Measurements from ENCODE around the gene SEC16A. TPM values are rescaled to one million over a fixed set of nuclear protein-coding genes. Genes with fewer than 3 reads are reported as not detected.
"Not testable (repeated sequence)": the region's sequence is repeated elsewhere in the genome, so short reads cannot be mapped to it uniquely, and the experiment has no call there.

SEC16A gene
- total RNA-seq, 4 donors from 2014 or later: 47.7 to 73.8 (median 62.5) TPM

- intact Hi-C loops (cut with DNase I): no loop called here
- H3K27ac ChIP-seq: no peak overlapping the region
- H3K4me1 ChIP-seq: peaks cover 11 to 17% of the 10 kb centered on the region in 2 donors
- no peak for TF ChIP-seq POLR2A (IDR thresholded peaks at IDR 0.05)
- DNase-seq: no peak
- no peaks in the 10 kb centered on the region for H3K27me3 ChIP-seq
- H3K4me3 ChIP-seq (replicated peaks in 1 of 3): no peak overlapping the region
- WGBS, 2 donors: 85 to 86% methylated on average over 15 to 18 of the region's 21 CpGs
- H3K9me3 ChIP-seq: no peaks in the 10 kb centered on the region
- H3K36me3 ChIP-seq: peaks cover 9 to 21% of the 10 kb centered on the region in 2 donors
These were observed 53.7 kb downstream of the SEC16A start for GRCh38 chr9:136429075-136429628.

DNA sequence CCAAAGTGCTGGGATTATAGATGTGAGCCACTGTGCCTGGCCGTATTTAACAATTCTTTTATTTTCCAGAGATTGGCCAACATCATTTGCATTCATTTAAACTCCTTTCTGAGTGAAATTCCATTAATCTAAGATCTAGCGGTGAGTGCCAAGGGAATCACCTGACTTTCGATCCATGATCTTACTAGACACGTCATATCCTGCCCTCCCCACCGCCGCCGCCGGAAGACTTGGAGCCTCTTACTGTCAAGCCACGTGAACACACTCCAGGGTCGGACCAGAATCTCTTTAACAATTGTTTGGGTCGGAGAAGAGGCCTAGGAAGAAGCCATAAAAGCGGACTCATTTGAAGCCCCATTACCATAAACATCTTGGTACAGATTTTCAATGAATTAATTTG is 56.1 kb downstream of the SEC16A start:
- intact Hi-C loops (cut with DNase I): no loop called here
- H3K27me3 ChIP-seq: no peaks in the 10 kb centered on the region
- peaks cover 11 to 17% of the 10 kb centered on the region in 2 donors for H3K4me1 ChIP-seq
- DNase-seq: no peak
- peak overlapping the region in 2 of 3 donors; percentile 58 to 83 for H3K27ac ChIP-seq
- WGBS, 2 donors: 91 to 95% methylated on average over 12 of the region's 12 CpGs
- H3K4me3 ChIP-seq (replicated peaks in 1 of 3): no peak overlapping the region
- TF ChIP-seq POLR2A (IDR thresholded peaks at IDR 0.05) (no peak), CTCF (IDR thresholded peaks at IDR 0.05) (no peak)
- H3K36me3 ChIP-seq: peaks cover 31 to 40% of the 10 kb centered on the region in 2 donors
- no peaks in the 10 kb centered on the region for H3K9me3 ChIP-seq

GRCh38 chr9:136425367-136425766 is 57.5 kb downstream of the SEC16A start:
- H3K36me3 ChIP-seq: peaks cover 39 to 43% of the 10 kb centered on the region in 2 donors
- 42 to 54% methylated on average over 7 of the region's 7 CpGs for WGBS, 2 donors
- H3K4me3 ChIP-seq (replicated peaks in 1 of 3): not testable (repeated sequence)

GRCh38 chr9:136424750-136425362 is 58.0 kb downstream of the SEC16A start:
- Histone ChIP-seq H3K9me3 (no peaks in the 10 kb centered on the region), H3K4me1 (peaks cover 11 to 17% of the 10 kb centered on the region in 2 donors), H3K36me3 (peaks cover 35 to 42% of the 10 kb centered on the region in 2 donors), H3K27ac (peak overlapping the region; percentile 50 to 53 (median 50)), H3K27me3 (no peaks in the 10 kb centered on the region), H3K4me3 (replicated peaks in 1 of 3) (no peak overlapping the region)
- no peak for TF ChIP-seq CTCF (IDR thresholded peaks at IDR 0.05)
- no peak for DNase-seq
- intact Hi-C loops (cut with DNase I): no loop called here
- 88 to 93% methylated on average over 21 to 27 of the region's 27 CpGs for WGBS, 2 donors

More at GRCh38 chr9:136425367-136425766, 57.5 kb downstream of the SEC16A start:
- H3K9me3 ChIP-seq; H3K27me3 ChIP-seq; intact Hi-C loops (cut with DNase I): not testable (repeated sequence)
- peaks cover 11 to 17% of the 10 kb centered on the region in 2 donors for H3K4me1 ChIP-seq
- peak; percentile 87 for DNase-seq
- peak overlapping the region; percentile 50 to 58 (median 53) for H3K27ac ChIP-seq
- peak in 1 of 6 experiments; percentile 25 for TF ChIP-seq CTCF (IDR thresholded peaks at IDR 0.05)

DNA sequence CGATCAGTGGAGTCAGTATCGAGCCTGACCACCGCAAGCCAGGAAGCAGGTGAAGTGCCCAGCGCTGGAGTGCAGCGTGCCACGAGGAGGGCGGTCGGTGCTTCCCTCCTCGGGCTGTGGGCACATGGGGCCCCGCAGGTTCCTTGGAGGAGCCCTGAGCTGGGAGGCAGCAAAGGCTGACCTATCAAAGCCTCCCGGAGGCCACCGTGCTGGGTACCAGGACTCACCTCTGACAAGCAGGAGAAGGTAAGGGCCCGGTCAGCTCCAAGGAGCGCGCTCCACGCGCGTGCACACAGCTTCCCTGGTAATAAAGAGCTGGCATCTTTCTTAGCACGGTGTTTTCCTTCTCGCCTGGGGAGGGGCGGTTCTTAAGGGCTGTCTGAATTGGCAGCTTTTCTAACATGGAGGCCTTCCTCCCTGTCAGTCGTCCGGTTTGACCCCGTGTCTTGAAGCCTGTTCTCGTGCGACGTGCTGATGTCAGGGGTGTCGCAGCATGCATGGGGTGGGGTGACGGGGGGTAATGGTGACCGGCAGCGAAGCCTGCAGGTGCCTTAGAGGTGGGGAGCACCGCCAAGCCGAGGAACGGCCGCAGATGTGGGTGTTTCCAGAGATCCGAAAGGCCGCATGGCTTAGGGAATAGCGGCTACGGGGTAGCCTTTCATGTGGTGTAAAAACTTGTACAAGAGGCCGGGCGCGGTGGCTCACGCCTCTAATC is 59.3 kb downstream of the SEC16A start:
- Histone ChIP-seq H3K4me1 (peaks cover 11 to 17% of the 10 kb centered on the region in 2 donors), H3K27ac (no peak overlapping the region), H3K36me3 (peaks cover 45 to 46% of the 10 kb centered on the region in 2 donors), H3K4me3 (replicated peaks in 1 of 3) (no peak overlapping the region), H3K9me3 (no peaks in the 10 kb centered on the region), H3K27me3 (no peaks in the 10 kb centered on the region)
- no peak for TF ChIP-seq CTCF (IDR thresholded peaks at IDR 0.05)
- no peak for TF ChIP-seq POLR2A (IDR thresholded peaks at IDR 0.05)
- DNase-seq: no peak
- 92 to 93% methylated on average over 35 to 43 of the region's 43 CpGs for WGBS, 2 donors
- intact Hi-C loops (cut with DNase I): no loop called here

Measured in thyroid gland (tissue), 4 donors.